K562 (cell line): Measurements from ENCODE around the gene NUP153. TPM values are rescaled to one million over a fixed set of nuclear protein-coding genes. Genes with fewer than 3 reads are reported as not detected.

ENCODE experiments used
- ATAC-seq: fragments of 200-7000 bp; cut with Tn5 transposase; 3 replicates; pipeline ENCODE4 v1.9.1; 2020; ENCODE audit warnings: moderate library complexity
- BruUV-seq: library from RNA; stranded (reverse); fragments of 400-500 nt; replicated peaks from 2 replicates; lab custom pipeline; 2021; lab: Mats Ljungman, UMichigan
- CTCF ChIA-PET: fragments of 300-600 bp; formaldehyde crosslinking; extraction: SDS; loops from one replicate; lab custom pipeline; 2021; ENCODE audit warnings: low intra/inter-chr PET ratio; lab: Yijun Ruan, JAX
- POLR2A ChIA-PET: fragments of 300-600, 350-650 bp; sonication (Branson Sonifier 250); formaldehyde crosslinking; extraction: SDS; loops from one replicate; lab custom pipeline; 2021; ENCODE audit warnings: antibody characterized with exemption, inconsistent platforms; lab: Yijun Ruan, JAX
- DNase-seq, 4 experiments: peaks; one replicate each; pipeline versions ENCODE4 v3.0.0 to v3.0.0-alpha.2; 2011 to 2018; ENCODE audit warnings: low spot score in 3 of 4, mixed read lengths in 3 of 4; ENCODE audit errors: extremely low read depth in 1 of 4
- FAIRE-seq: peaks from 2 replicates; lab custom pipeline; 2011; peaks lifted over from hg19 to GRCh38; lab: Jason Lieb, UNC
- H2AFZ ChIP-seq: 2 replicates; pipeline ENCODE4 v1.6.0; 2011; ENCODE audit warnings: low read depth, low read length, control low read depth, inconsistent platforms
- H3K27ac ChIP-seq: fragments of 200-600 bp; 3 replicates; pipeline ENCODE4 v1.8.0; 2011; ENCODE audit warnings: low read depth, mild to moderate bottlenecking, control low read depth, inconsistent platforms, low read length, moderate library complexity, mixed read lengths; ENCODE audit errors: extremely low read depth
- H3K27me3 ChIP-seq, 2 experiments: fragments of 300-600 bp in 1 of 2; 2 replicates in 1 of 2; 3 replicates in 1 of 2; pipeline versions ENCODE4 v1.6.0 to v1.8.0; 2011; ENCODE audit warnings: inconsistent platforms in 2 of 2, low read length in 2 of 2, mild to moderate bottlenecking in 1 of 2, mixed read lengths in 1 of 2, moderate library complexity in 1 of 2; ENCODE audit not compliant: control insufficient read depth in 2 of 2, insufficient read depth in 2 of 2
- H3K36me3 ChIP-seq: fragments of 300-600 bp; 3 replicates; pipeline ENCODE4 v1.8.0; 2011; ENCODE audit warnings: mild to moderate bottlenecking, low read length, inconsistent platforms; ENCODE audit not compliant: control insufficient read depth, insufficient read depth
- H3K4me1 ChIP-seq, 2 experiments: fragments of 200-600 bp in 1 of 2; replicated peaks in 1 of 2; 2 replicates in 1 of 2; 3 replicates in 1 of 2; pipeline versions ENCODE4 v1.5.1 to v1.8.0; 2011; ENCODE audit warnings: inconsistent platforms in 2 of 2, low read length in 2 of 2, mild to moderate bottlenecking in 1 of 2, mixed read lengths in 1 of 2, moderate library complexity in 1 of 2; ENCODE audit not compliant: control insufficient read depth in 2 of 2, insufficient read depth in 2 of 2
- H3K4me2 ChIP-seq: 2 replicates; pipeline ENCODE4 v1.6.1; 2011; ENCODE audit warnings: low read length, control low read depth, inconsistent platforms, mixed read lengths; ENCODE audit not compliant: insufficient read depth
- H3K4me3 ChIP-seq: fragments of 200-600 bp; sonication (generic), shearing (Covaris generic); 2 replicates; pipeline ENCODE4 v1.5.1; 2016; ENCODE audit warnings: control low read depth, inconsistent platforms
- H3K79me2 ChIP-seq: fragments of 200-600 bp; 3 replicates; pipeline ENCODE4 v1.8.0; 2011; ENCODE audit warnings: low read length, inconsistent platforms; ENCODE audit not compliant: control insufficient read depth, insufficient read depth
- H3K9ac ChIP-seq, 2 experiments: 2 replicates each; pipeline versions ENCODE4 v1.6.0 to v1.6.1; 2011; ENCODE audit warnings: low read depth in 2 of 2, low read length in 2 of 2, control low read depth in 1 of 2, inconsistent platforms in 1 of 2, mild to moderate bottlenecking in 1 of 2, mixed read lengths in 1 of 2; ENCODE audit not compliant: insufficient read depth in 1 of 2
- H3K9me1 ChIP-seq: one replicate; pipeline ENCODE4 v1.6.0; 2011; ENCODE audit warnings: inconsistent platforms, mild to moderate bottlenecking, low read length, moderate library complexity; ENCODE audit not compliant: control insufficient read depth, insufficient read depth
- H3K9me3 ChIP-seq: replicated peaks from 2 replicates; pipeline ENCODE4 v1.5.1; 2011; ENCODE audit warnings: low read depth, low read length, inconsistent platforms; ENCODE audit not compliant: control insufficient read depth, insufficient read depth
- H4K20me1 ChIP-seq: replicated peaks from 2 replicates; pipeline ENCODE4 v1.6.1; 2011; ENCODE audit warnings: low read length, inconsistent platforms, mixed read lengths; ENCODE audit not compliant: control insufficient read depth, insufficient read depth
- ARNT ChIP-seq, 2 experiments: fragments of 450-650 bp; IDR thresholded peaks; 2 replicates each; pipeline ENCODE4 v1.6.1; 2016; ENCODE audit warnings: mild to moderate bottlenecking in 1 of 2
- ATF3 ChIP-seq, 2 experiments: fragments of 450-650 bp in 1 of 2; sonication (generic) in 1 of 2; formaldehyde crosslinking in 1 of 2; IDR thresholded peaks in 1 of 2; conservative IDR thresholded peaks in 1 of 2; 2 replicates each; pipeline versions ENCODE4 v1.6.1 to v1.8.1; 2016 to 2023; ENCODE audit warnings: mild to moderate bottlenecking in 2 of 2, moderate library complexity in 2 of 2, inconsistent platforms in 1 of 2, missing genetic modification reagents in 1 of 2
- BMI1 ChIP-seq: fragments of 150-350 bp; IDR thresholded peaks from 2 replicates; pipeline ENCODE4 v1.6.1; 2014; ENCODE audit warnings: low read length
- CEBPB ChIP-seq: fragments of 450-650 bp; IDR thresholded peaks from 2 replicates; pipeline ENCODE4 v1.6.1; 2016; ENCODE audit warnings: missing genetic modification characterization, missing compliant biosample characterization
- CEBPG ChIP-seq, 3 experiments: fragments of 200-800 bp in 1 of 3; sonication (Bioruptor generic) in 1 of 3; sonication (generic) in 1 of 3; formaldehyde crosslinking in 1 of 3; IDR thresholded peaks in 2 of 3; conservative IDR thresholded peaks in 1 of 3; 2 replicates each; pipeline versions ENCODE4 v1.6.1 to v1.8.0; 2016 to 2022; ENCODE audit warnings: missing compliant biosample characterization in 2 of 3, missing genetic modification characterization in 2 of 3, mild to moderate bottlenecking in 1 of 3, missing genetic modification reagents in 1 of 3
- CHD2 ChIP-seq: IDR thresholded peaks from 2 replicates; pipeline ENCODE4 v1.6.1; 2011; ENCODE audit warnings: low read depth, low read length
- DNMT1 ChIP-seq: fragments of 450-650 bp; IDR thresholded peaks from 2 replicates; pipeline ENCODE4 v1.6.1; 2016; ENCODE audit warnings: antibody characterized with exemption, mild to moderate bottlenecking
- ELF2 ChIP-seq: fragments of 250-450 bp; sonication (Bioruptor Pico); IDR thresholded peaks from 2 replicates; pipeline ENCODE4 v1.5.0; 2021; ENCODE audit warnings: mild to moderate bottlenecking
- EP400 ChIP-seq: fragments of 450-650 bp; IDR thresholded peaks from 2 replicates; pipeline ENCODE4 v1.6.1; 2017; ENCODE audit warnings: antibody characterized with exemption, mild to moderate bottlenecking, moderate library complexity
- ERF ChIP-seq: fragments of 450-650 bp; formaldehyde crosslinking; IDR thresholded peaks from 2 replicates; pipeline ENCODE4 v1.4.0; 2020; ENCODE audit warnings: mild to moderate bottlenecking, mixed read lengths
- MAFG ChIP-seq: fragments of 450-650 bp; conservative IDR thresholded peaks from 2 replicates; pipeline ENCODE4 v1.6.1; 2016; ENCODE audit warnings: missing genetic modification characterization, missing compliant biosample characterization
- MTA1 ChIP-seq: fragments of 450-650 bp; IDR thresholded peaks from 2 replicates; pipeline ENCODE4 v1.6.1; 2017; ENCODE audit warnings: borderline replicate concordance
- MXD1 ChIP-seq: fragments of 250-450 bp; sonication (Bioruptor Pico); IDR thresholded peaks from 2 replicates; pipeline ENCODE4 v1.8.0; 2021; ENCODE audit warnings: borderline replicate concordance, mild to moderate bottlenecking, moderate library complexity; ENCODE audit not compliant: poor library complexity, severe bottlenecking
- POLR2AphosphoS5 ChIP-seq: IDR thresholded peaks from 2 replicates; pipeline ENCODE4 v1.6.1; 2011; ENCODE audit warnings: mild to moderate bottlenecking, low read depth, low read length, moderate library complexity; ENCODE audit not compliant: control insufficient read depth, insufficient read depth
- POLR2B ChIP-seq: fragments of 450-650 bp; IDR thresholded peaks from 2 replicates; pipeline ENCODE4 v1.6.1; 2018; ENCODE audit warnings: low read depth; ENCODE audit not compliant: partially characterized antibody
- PTRF ChIP-seq: fragments of 450-650 bp; IDR thresholded peaks from 2 replicates; pipeline ENCODE4 v1.6.1; 2016; ENCODE audit warnings: mild to moderate bottlenecking, missing genetic modification characterization, missing compliant biosample characterization
- SMAD1 ChIP-seq: fragments of 150-350 bp; IDR thresholded peaks from 2 replicates; pipeline ENCODE4 v1.6.1; 2014; ENCODE audit warnings: low read length, low read depth; ENCODE audit not compliant: partially characterized antibody
- TRIM24 ChIP-seq, 2 experiments: fragments of 450-650 bp; IDR thresholded peaks; 2 replicates each; pipeline ENCODE4 v1.6.1; 2016
- ZEB2 ChIP-seq: fragments of 450-650 bp; IDR thresholded peaks from 2 replicates; pipeline ENCODE4 v1.6.1; 2016
- ZKSCAN8 ChIP-seq: fragments of 200-800 bp; sonication (Bioruptor generic); IDR thresholded peaks from 2 replicates; pipeline ENCODE4 v1.6.1; 2016; ENCODE audit warnings: missing genetic modification characterization, missing compliant biosample characterization
- ZNF134 ChIP-seq: fragments of 250-450 bp; sonication (Bioruptor Pico); conservative IDR thresholded peaks from 2 replicates; pipeline ENCODE4 v1.4.0; 2020
- ZNF174 ChIP-seq: fragments of 250-450 bp; sonication (Bioruptor Pico); IDR thresholded peaks from 2 replicates; pipeline ENCODE4 v1.4.0; 2020; ENCODE audit warnings: mild to moderate bottlenecking
- ZNF263 ChIP-seq: sonication (generic); formaldehyde crosslinking; IDR thresholded peaks from 2 replicates; pipeline ENCODE4 v1.8.0; 2022; ENCODE audit warnings: mild to moderate bottlenecking, missing genetic modification reagents, borderline replicate concordance
- ZNF324 ChIP-seq: fragments of 250-450 bp; sonication (Bioruptor Pico); IDR thresholded peaks from 2 replicates; pipeline ENCODE4 v1.4.0; 2020; ENCODE audit warnings: mild to moderate bottlenecking
- ZNF778 ChIP-seq: fragments of 450-650 bp; formaldehyde crosslinking; IDR thresholded peaks from 2 replicates; pipeline ENCODE4 v1.4.0; 2020; ENCODE audit warnings: mild to moderate bottlenecking, moderate library complexity
- WGBS: fragments of 100-300 bp; shearing (Covaris generic); methylation state at CpG from one replicate; pipeline ENCODE4 v1.1.6; 2016; ENCODE audit warnings: low coverage, mixed read lengths; ENCODE audit not compliant: insufficient coverage; ENCODE audit errors: missing lambda C conversion rate; 5-methylcytosine and 5-hydroxymethylcytosine counted together
- in situ Hi-C: fragments of 300-500 bp; cut with MboI; formaldehyde crosslinking; loops from 4 replicates; pipeline ENCODE4 v1.15.0; 2018; ENCODE audit warnings: inconsistent platforms, mixed read lengths
- intact Hi-C: fragments of 100-400 bp; cut with micrococcal nuclease; formaldehyde crosslinking; loops from 2 replicates; pipeline ENCODE4 v1.14.2; 2022
- polyA plus RNA-seq, 8 experiments: library from polyadenylated mRNA; depleted of rRNA in 4 of 8; stranded (reverse) in 5 of 8; unstranded in 3 of 8; fragments of >200 nt; fragmentation: Nextera tagmentation in 2 of 8; fragmentation: Illumina TruSeq in 1 of 8; extraction: Ambion mirVana in 2 of 8; extraction: Trizol in 1 of 8; gene quantifications; 2 replicates each; pipeline versions ENCODE4 v1.2.1 to v1.2.3, GENCODE V29; 2011 to 2014; ENCODE audit warnings: inconsistent platforms in 1 of 8, missing spikeins in 1 of 8
- total RNA-seq, 7 experiments: library from RNA; depleted of rRNA in 6 of 7; stranded (reverse); fragments of >200 nt in 6 of 7; fragmentation: Illumina TruSeq in 2 of 7; extraction: Trizol in 2 of 7; gene quantifications; 2 replicates each; pipeline versions ENCODE4 v1.2.1 to v1.2.3, GENCODE V29; 2011 to 2021; ENCODE audit warnings: low replicate concordance in 1 of 7

NUP153 gene
- total and polyA plus RNA-seq, 9 of the 15 experiments (the other 6 are each of a cell fraction or from before 2014, with no cell fraction given) = 21.9 to 110 (median 84.8) TPM

GRCh38 chr6:17640477-17640917 is 66.2 kb downstream of the NUP153 start:
- BruUV-seq = no TSS peak
- 98% methylated on average over 3 of the region's 3 CpGs for WGBS
- ATAC-seq = peak; percentile 55
- H3K4me3 ChIP-seq = no peak overlapping the region
- no peaks in the 10 kb centered on the region for H3K9me1 ChIP-seq
- no peak overlapping the region for H2AFZ ChIP-seq
- ChIA-PET POLR2A (interaction anchor here (1.0 to 1.5 kb wide), 2 partner anchors 9 to 66 kb away, joined by 3 to 4 read pairs; partner anchors contain the start of gene NUP153), CTCF (interaction anchor here (1.0 kb wide), 1 partner anchor 176 kb away, joined by 4 read pairs; no protein-coding TSS in a partner anchor)
- H4K20me1 ChIP-seq = 0 out of 2 replicates have a peak, but pooled peaks cover 3% of the 10 kb centered on the region
- intact Hi-C loops = no loop called here
- no peaks in the 10 kb centered on the region for H3K9me3 ChIP-seq
- H3K4me2 ChIP-seq = no peak overlapping the region
- DNase-seq = no peak
- no peaks in the 10 kb centered on the region for H3K27me3 ChIP-seq
- FAIRE-seq = no peak
- no peaks in the 10 kb centered on the region; a peak in 1 of 5 replicates for H3K4me1 ChIP-seq
- H3K79me2 ChIP-seq = peaks cover 54% of the 10 kb centered on the region
- peaks cover 97% of the 10 kb centered on the region for H3K36me3 ChIP-seq
- no peak overlapping the region for H3K9ac ChIP-seq
- H3K27ac ChIP-seq = no peak overlapping the region; the same call in 2 of the 3 replicates
- in situ Hi-C loops = no loop called here
- peak; percentile 56 for TF ChIP-seq ATF3 (IDR thresholded peaks at IDR 0.05)
- no peak for TF ChIP-seq ATF3 (CRISPR knock-in tag; conservative IDR thresholded peaks at IDR 0.05)
- TF ChIP-seq CEBPG (CRISPR knock-in tag; IDR thresholded peaks at IDR 0.05) = peak; percentile 66
- peak; percentile 77 to 95 for TF ChIP-seq CEBPG (tag; conservative IDR thresholded peaks at IDR 0.05 in 1 of 2, IDR thresholded peaks at IDR 0.05 in 1 of 2)
- TF ChIP-seq MAFG (tag) = no peak
- TF ChIP-seq ELF2 (CRISPR knock-in tag) = no peak
- TF ChIP-seq ARNT (IDR thresholded peaks at IDR 0.05) = no peak
- TF ChIP-seq BMI1 = no peak
- no peak for TF ChIP-seq ZKSCAN8 (CRISPR knock-in tag)
- no peak for TF ChIP-seq SMAD1
- TF ChIP-seq ZNF134 = no peak
- TF ChIP-seq POLR2AphosphoS5 = 0 out of 2 replicates have a peak, but pooled peaks have one; percentile 17
- TF ChIP-seq PTRF (tag) = no peak
- no peak for TF ChIP-seq ERF
- no peak for TF ChIP-seq EP400
- TF ChIP-seq ZNF174 = no peak
- no peak for TF ChIP-seq MTA1
- peak; percentile 72 to 73; a peak in 2 of 4 replicates for TF ChIP-seq TRIM24 (IDR thresholded peaks at IDR 0.05)
- TF ChIP-seq DNMT1 = no peak
- no peak for TF ChIP-seq ZEB2
- no peak for TF ChIP-seq CHD2
- TF ChIP-seq CEBPB = peak; percentile 75
- TF ChIP-seq ZNF778 (CRISPR knock-in tag) = no peak
- no peak for TF ChIP-seq MXD1 (CRISPR knock-in tag)
- no peak for TF ChIP-seq ZNF324 (CRISPR knock-in tag)
- TF ChIP-seq POLR2B = no peak
- no peak for TF ChIP-seq ZNF263 (CRISPR knock-in tag)
